GM19468 (cell line): ENCODE measurements around the gene NWD2.
"Not testable (repeated sequence)": the region's sequence is repeated elsewhere in the genome, so short reads cannot be mapped to it uniquely, and the experiment has no call there.

ENCODE experiments used
- ATAC-seq: cut with Tn5 transposase; IDR thresholded peaks from one replicate; pipeline ENCODE4 v1.9.1; 2021; ENCODE audit warnings: mild to moderate bottlenecking, moderate library complexity, moderate number of reproducible peaks; ENCODE audit not compliant: unreplicated experiment; ENCODE audit errors: extremely low read depth

The NWD2 gene

GRCh38 chr4:37486166-37486565, 241.6 kb downstream of the NWD2 start:
- ATAC-seq: no peak

- no peak for ATAC-seq
Observed at GRCh38 chr4:37487668-37488067, 243.1 kb downstream of the NWD2 start.

GRCh38 chr4:37489697-37490096, 245.2 kb downstream of the NWD2 start:
- no peak for ATAC-seq

GRCh38 chr4:37490391-37491347, 246.1 kb downstream of the NWD2 start:
- no peak for ATAC-seq

GRCh38 chr4:37495353-37495752, 250.8 kb downstream of the NWD2 start:
- not testable (repeated sequence) for ATAC-seq
